Measurements from ENCODE around the gene PTPRN2. TPM values are rescaled to one million over a fixed set of nuclear protein-coding genes. Genes with fewer than 3 reads are reported as not detected.
"Not testable (repeated sequence)": the region's sequence is repeated elsewhere in the genome, so short reads cannot be mapped to it uniquely, and the experiment has no call there.

Gene PTPRN2
- total RNA-seq, 2 donors from 2014 or later: 0.72 to 0.79 TPM

GRCh38 chr7:157785486-157786186 lies 802.0 kb downstream of the PTPRN2 start:
- Mint-ChIP-seq H3K9me3 (peaks cover 0 to 3% of the 10 kb centered on the region in 2 donors), H3K27ac (no peak overlapping the region), H3K27me3 (ENCODE audit: low read depth) (no peaks in the 10 kb centered on the region), H3K4me1 (ENCODE audit: low read depth) (no peaks in the 10 kb centered on the region), H3K36me3 (ENCODE audit: insufficient read depth in 2 of 2) (no peaks in the 10 kb centered on the region), H3K4me3 (no peak overlapping the region)
- DNase-seq: no peak
- ATAC-seq (replicated peaks in 1 of 2): no peak

- Mint-ChIP-seq H3K4me1 (ENCODE audit: low read depth) (no peaks in the 10 kb centered on the region), H3K27me3 (ENCODE audit: low read depth) (no peaks in the 10 kb centered on the region), H3K9me3 (peaks cover 0 to 3% of the 10 kb centered on the region in 2 donors), H3K27ac (no peak overlapping the region), H3K4me3 (no peak overlapping the region), H3K36me3 (ENCODE audit: insufficient read depth in 2 of 2) (no peaks in the 10 kb centered on the region)
- DNase-seq (no peak), ATAC-seq (replicated peaks in 1 of 2) (no peak)
Measured at GRCh38 chr7:157784979-157785441, 802.6 kb downstream of the PTPRN2 start.

- H3K4me1 Mint-ChIP-seq (ENCODE audit: low read depth): no peaks in the 10 kb centered on the region
- no peak for ATAC-seq (replicated peaks in 1 of 2)
- no peaks in the 10 kb centered on the region for H3K27me3 Mint-ChIP-seq (ENCODE audit: low read depth)
- no peak overlapping the region for H3K4me3 Mint-ChIP-seq
- no peak for DNase-seq
- H3K36me3 Mint-ChIP-seq (ENCODE audit: insufficient read depth in 2 of 2): no peaks in the 10 kb centered on the region
- no peaks in the 10 kb centered on the region for H3K9me3 Mint-ChIP-seq
- H3K27ac Mint-ChIP-seq: no peak overlapping the region
Measured at GRCh38 chr7:157784041-157784835, 803.4 kb downstream of the PTPRN2 start.

- no peak overlapping the region for H3K4me3 Mint-ChIP-seq
- DNase-seq: no peak
- H3K36me3 Mint-ChIP-seq (ENCODE audit: insufficient read depth in 2 of 2): no peaks in the 10 kb centered on the region
- H3K9me3 Mint-ChIP-seq: no peaks in the 10 kb centered on the region
- H3K4me1 Mint-ChIP-seq (ENCODE audit: low read depth): no peaks in the 10 kb centered on the region
- no peak overlapping the region for H3K27ac Mint-ChIP-seq
- peaks cover 3% of the 10 kb centered on the region for H3K27me3 Mint-ChIP-seq (ENCODE audit: low read depth)
- ATAC-seq (replicated peaks in 1 of 2): no peak
Measured at GRCh38 chr7:157782041-157782440, 805.6 kb downstream of the PTPRN2 start.

- Mint-ChIP-seq H3K27me3 (ENCODE audit: low read depth) (peaks cover 7% of the 10 kb centered on the region), H3K9me3 (no peaks in the 10 kb centered on the region), H3K27ac (no peak overlapping the region), H3K4me3 (no peak overlapping the region), H3K4me1 (ENCODE audit: low read depth) (no peaks in the 10 kb centered on the region), H3K36me3 (ENCODE audit: insufficient read depth in 2 of 2) (no peaks in the 10 kb centered on the region)
- ATAC-seq (replicated peaks in 1 of 2) (no peak), DNase-seq (no peak)
Measured at GRCh38 chr7:157780721-157781120, 806.9 kb downstream of the PTPRN2 start.

GRCh38 chr7:157780312-157780711 lies 807.3 kb downstream of the PTPRN2 start:
- Mint-ChIP-seq H3K27ac (no peak overlapping the region), H3K9me3 (no peaks in the 10 kb centered on the region), H3K4me3 (no peak overlapping the region), H3K27me3 (ENCODE audit: low read depth) (peaks cover 7% of the 10 kb centered on the region), H3K4me1 (ENCODE audit: low read depth) (no peaks in the 10 kb centered on the region), H3K36me3 (ENCODE audit: insufficient read depth in 2 of 2) (no peaks in the 10 kb centered on the region)
- no peak for ATAC-seq (replicated peaks in 1 of 2)
- no peak for DNase-seq

- ATAC-seq (replicated peaks in 1 of 2): no peak
Measured at GRCh38 chr7:157779206-157779605, 808.4 kb downstream of the PTPRN2 start.

GRCh38 chr7:157777194-157777762 lies 810.3 kb downstream of the PTPRN2 start:
- not testable (repeated sequence) for H3K9me3 Mint-ChIP-seq; ATAC-seq (replicated peaks in 1 of 2); H3K36me3 Mint-ChIP-seq (ENCODE audit: insufficient read depth in 2 of 2); H3K27ac Mint-ChIP-seq; DNase-seq; H3K4me1 Mint-ChIP-seq (ENCODE audit: low read depth); H3K4me3 Mint-ChIP-seq; H3K27me3 Mint-ChIP-seq (ENCODE audit: low read depth)

More at GRCh38 chr7:157779206-157779605, 808.4 kb downstream of the PTPRN2 start:
- Mint-ChIP-seq H3K4me1 (ENCODE audit: low read depth) (no peaks in the 10 kb centered on the region), H3K4me3 (no peak overlapping the region), H3K27ac (no peak overlapping the region), H3K36me3 (ENCODE audit: insufficient read depth in 2 of 2) (no peaks in the 10 kb centered on the region), H3K9me3 (no peaks in the 10 kb centered on the region), H3K27me3 (ENCODE audit: low read depth) (peaks cover 7% of the 10 kb centered on the region)
- no peak for DNase-seq

GRCh38 chr7:157775560-157776332 lies 811.9 kb downstream of the PTPRN2 start:
- H3K4me1 Mint-ChIP-seq (ENCODE audit: low read depth): no peaks in the 10 kb centered on the region
- H3K9me3 Mint-ChIP-seq: peaks cover 7 to 8% of the 10 kb centered on the region in 2 donors
- H3K27ac Mint-ChIP-seq: no peak overlapping the region
- no peak overlapping the region for H3K4me3 Mint-ChIP-seq
- H3K36me3 Mint-ChIP-seq (ENCODE audit: insufficient read depth in 2 of 2): peaks cover 5 to 7% of the 10 kb centered on the region in 2 donors
- DNase-seq (no peak), ATAC-seq (replicated peaks in 1 of 2) (no peak)
- peaks cover 16% of the 10 kb centered on the region for H3K27me3 Mint-ChIP-seq (ENCODE audit: low read depth)

- Mint-ChIP-seq H3K36me3 (ENCODE audit: insufficient read depth in 2 of 2) (peaks cover 5 to 7% of the 10 kb centered on the region in 2 donors), H3K27ac (no peak overlapping the region), H3K9me3 (peaks cover 7 to 8% of the 10 kb centered on the region in 2 donors), H3K27me3 (ENCODE audit: low read depth) (peaks cover 16% of the 10 kb centered on the region), H3K4me1 (ENCODE audit: low read depth) (no peaks in the 10 kb centered on the region), H3K4me3 (no peak overlapping the region)
- ATAC-seq (replicated peaks in 1 of 2): no peak
- no peak for DNase-seq
Measured at GRCh38 chr7:157775021-157775559, 812.5 kb downstream of the PTPRN2 start.

- Mint-ChIP-seq H3K4me1 (ENCODE audit: low read depth) (no peaks in the 10 kb centered on the region), H3K27ac (no peak overlapping the region), H3K4me3 (no peak overlapping the region), H3K27me3 (ENCODE audit: low read depth) (peaks cover 16% of the 10 kb centered on the region), H3K36me3 (ENCODE audit: insufficient read depth in 2 of 2) (peaks cover 5 to 7% of the 10 kb centered on the region in 2 donors), H3K9me3 (peaks cover 7 to 8% of the 10 kb centered on the region in 2 donors)
- DNase-seq (no peak), ATAC-seq (replicated peaks in 1 of 2) (no peak)
Measured at GRCh38 chr7:157774495-157774894, 813.1 kb downstream of the PTPRN2 start.

- peaks cover 5 to 7% of the 10 kb centered on the region in 2 donors for H3K36me3 Mint-ChIP-seq (ENCODE audit: insufficient read depth in 2 of 2)
- peaks cover 16% of the 10 kb centered on the region for H3K27me3 Mint-ChIP-seq (ENCODE audit: low read depth)
- H3K27ac Mint-ChIP-seq: no peak overlapping the region
- DNase-seq (no peak), ATAC-seq (replicated peaks in 1 of 2) (no peak)
- peaks cover 7 to 8% of the 10 kb centered on the region in 2 donors for H3K9me3 Mint-ChIP-seq
- no peaks in the 10 kb centered on the region for H3K4me1 Mint-ChIP-seq (ENCODE audit: low read depth)
- no peak overlapping the region for H3K4me3 Mint-ChIP-seq
Measured at GRCh38 chr7:157773361-157773760, 814.3 kb downstream of the PTPRN2 start.
